Mammary epithelial cell (primary cell): ENCODE results near the gene PPP1R13B.

Experiments used
- EZH2 ChIP-seq: IDR thresholded peaks from 2 replicates; pipeline ENCODE4 v1.6.1; 2012; ENCODE audit warnings: low read length, inconsistent platforms, borderline replicate concordance
- TF ChIP-seq, protein P1 (sequence below), 2 donors: IDR thresholded peaks in 1 of 2; conservative IDR thresholded peaks in 1 of 2; 2 replicates each; pipeline ENCODE4 v1.5.1; 2011 to 2012; ENCODE audit warnings: inconsistent platforms in 2 of 2, low read length in 2 of 2, mild to moderate bottlenecking in 2 of 2, control low read depth in 1 of 2, low read depth in 1 of 2; ENCODE audit not compliant: insufficient read depth in 1 of 2; ENCODE audit errors: extremely low read depth in 1 of 2

DNA sequence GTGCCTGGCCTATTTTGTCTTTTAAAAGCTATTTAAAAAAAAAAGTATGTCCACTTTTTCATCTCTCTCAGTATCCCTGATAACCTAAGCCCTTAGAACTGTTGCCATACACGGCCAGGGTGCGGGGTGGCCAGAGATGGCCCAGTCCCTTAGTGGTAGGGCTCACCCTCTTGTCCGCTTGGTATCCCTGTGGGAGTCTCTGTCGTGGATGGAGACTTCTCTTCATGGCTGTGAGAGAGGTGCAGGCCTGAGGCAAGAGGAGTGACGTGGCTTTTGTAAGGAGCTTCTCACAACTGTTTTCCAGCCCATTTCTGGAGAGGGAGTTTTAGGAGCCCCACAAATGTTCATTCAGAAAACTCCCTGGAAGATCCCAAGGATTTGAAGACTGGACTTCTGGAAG is 158.9 kb downstream of the PPP1R13B start:
- TF ChIP-seq, protein P1, sequence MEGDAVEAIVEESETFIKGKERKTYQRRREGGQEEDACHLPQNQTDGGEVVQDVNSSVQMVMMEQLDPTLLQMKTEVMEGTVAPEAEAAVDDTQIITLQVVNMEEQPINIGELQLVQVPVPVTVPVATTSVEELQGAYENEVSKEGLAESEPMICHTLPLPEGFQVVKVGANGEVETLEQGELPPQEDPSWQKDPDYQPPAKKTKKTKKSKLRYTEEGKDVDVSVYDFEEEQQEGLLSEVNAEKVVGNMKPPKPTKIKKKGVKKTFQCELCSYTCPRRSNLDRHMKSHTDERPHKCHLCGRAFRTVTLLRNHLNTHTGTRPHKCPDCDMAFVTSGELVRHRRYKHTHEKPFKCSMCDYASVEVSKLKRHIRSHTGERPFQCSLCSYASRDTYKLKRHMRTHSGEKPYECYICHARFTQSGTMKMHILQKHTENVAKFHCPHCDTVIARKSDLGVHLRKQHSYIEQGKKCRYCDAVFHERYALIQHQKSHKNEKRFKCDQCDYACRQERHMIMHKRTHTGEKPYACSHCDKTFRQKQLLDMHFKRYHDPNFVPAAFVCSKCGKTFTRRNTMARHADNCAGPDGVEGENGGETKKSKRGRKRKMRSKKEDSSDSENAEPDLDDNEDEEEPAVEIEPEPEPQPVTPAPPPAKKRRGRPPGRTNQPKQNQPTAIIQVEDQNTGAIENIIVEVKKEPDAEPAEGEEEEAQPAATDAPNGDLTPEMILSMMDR (conservative IDR thresholded peaks at IDR 0.05 in 1 of 2, IDR thresholded peaks at IDR 0.05 in 1 of 2; ENCODE audit: extremely low read depth in 1 of 2, insufficient read depth in 1 of 2, low read depth in 1 of 2, low read length in 2 of 2), result no peak
- no peak for TF ChIP-seq EZH2
